D721Med (cell line): ENCODE results near the gene RUNX1.

Experiments
- DNase-seq: peaks from one replicate; pipeline ENCODE4 v3.0.0; 2011; ENCODE audit warnings: low spot score; ENCODE audit not compliant: insufficient read length
- FAIRE-seq: peaks from 2 replicates; lab custom pipeline; 2011; peaks lifted over from hg19 to GRCh38; lab: Jason Lieb, UNC
- TF ChIP-seq, protein P1 (sequence below): IDR thresholded peaks from 2 replicates; pipeline ENCODE4 v1.5.1; 2012; ENCODE audit warnings: mild to moderate bottlenecking, control low read depth; ENCODE audit not compliant: insufficient read depth; ENCODE audit errors: missing control alignments

The RUNX1 gene

DNA sequence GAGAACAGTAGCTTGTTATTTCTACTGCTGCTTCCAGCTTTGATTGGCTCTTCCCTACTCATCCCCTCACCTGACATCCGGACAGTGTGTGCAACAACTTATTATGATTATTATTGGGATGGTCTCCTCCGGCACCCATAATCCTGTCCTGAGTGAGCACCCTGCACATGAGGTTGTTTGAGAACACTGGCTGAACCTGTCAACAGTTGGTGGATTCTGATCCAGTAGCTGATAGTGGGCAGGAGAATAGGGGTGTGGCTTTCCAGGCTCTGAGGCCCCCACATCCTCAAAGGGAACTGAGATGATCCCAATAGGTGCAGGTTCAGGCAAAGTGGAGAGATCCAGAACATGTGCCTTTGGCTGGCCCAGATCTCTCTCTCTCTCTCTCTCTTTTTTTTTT is 60.5 kb downstream of the RUNX1 start:
- no peak for FAIRE-seq
- no peak for DNase-seq
- TF ChIP-seq, protein P1, sequence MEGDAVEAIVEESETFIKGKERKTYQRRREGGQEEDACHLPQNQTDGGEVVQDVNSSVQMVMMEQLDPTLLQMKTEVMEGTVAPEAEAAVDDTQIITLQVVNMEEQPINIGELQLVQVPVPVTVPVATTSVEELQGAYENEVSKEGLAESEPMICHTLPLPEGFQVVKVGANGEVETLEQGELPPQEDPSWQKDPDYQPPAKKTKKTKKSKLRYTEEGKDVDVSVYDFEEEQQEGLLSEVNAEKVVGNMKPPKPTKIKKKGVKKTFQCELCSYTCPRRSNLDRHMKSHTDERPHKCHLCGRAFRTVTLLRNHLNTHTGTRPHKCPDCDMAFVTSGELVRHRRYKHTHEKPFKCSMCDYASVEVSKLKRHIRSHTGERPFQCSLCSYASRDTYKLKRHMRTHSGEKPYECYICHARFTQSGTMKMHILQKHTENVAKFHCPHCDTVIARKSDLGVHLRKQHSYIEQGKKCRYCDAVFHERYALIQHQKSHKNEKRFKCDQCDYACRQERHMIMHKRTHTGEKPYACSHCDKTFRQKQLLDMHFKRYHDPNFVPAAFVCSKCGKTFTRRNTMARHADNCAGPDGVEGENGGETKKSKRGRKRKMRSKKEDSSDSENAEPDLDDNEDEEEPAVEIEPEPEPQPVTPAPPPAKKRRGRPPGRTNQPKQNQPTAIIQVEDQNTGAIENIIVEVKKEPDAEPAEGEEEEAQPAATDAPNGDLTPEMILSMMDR = no peak

DNA sequence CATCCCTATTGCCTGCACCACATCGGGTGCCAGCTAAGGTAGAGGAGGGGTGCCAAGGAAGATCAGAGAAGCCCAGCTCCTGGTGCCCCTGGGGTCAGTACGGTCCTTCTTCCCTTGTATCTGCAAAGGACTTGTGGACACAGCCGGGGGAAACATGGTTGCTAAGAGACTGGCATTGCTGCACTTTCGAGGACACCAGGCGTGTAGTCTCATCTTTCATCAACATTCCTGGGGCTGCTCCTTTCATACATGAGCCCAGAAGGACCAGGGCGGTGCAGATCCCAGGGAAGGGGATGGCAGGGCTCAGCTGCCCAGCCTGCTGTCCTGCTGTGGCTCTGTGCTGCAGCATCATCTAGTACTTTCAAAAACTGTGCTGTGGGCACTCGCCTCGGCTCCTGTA is 61.0 kb downstream of the RUNX1 start:
- FAIRE-seq = no peak
- TF ChIP-seq, protein P1 = no peak
- no peak for DNase-seq

DNA sequence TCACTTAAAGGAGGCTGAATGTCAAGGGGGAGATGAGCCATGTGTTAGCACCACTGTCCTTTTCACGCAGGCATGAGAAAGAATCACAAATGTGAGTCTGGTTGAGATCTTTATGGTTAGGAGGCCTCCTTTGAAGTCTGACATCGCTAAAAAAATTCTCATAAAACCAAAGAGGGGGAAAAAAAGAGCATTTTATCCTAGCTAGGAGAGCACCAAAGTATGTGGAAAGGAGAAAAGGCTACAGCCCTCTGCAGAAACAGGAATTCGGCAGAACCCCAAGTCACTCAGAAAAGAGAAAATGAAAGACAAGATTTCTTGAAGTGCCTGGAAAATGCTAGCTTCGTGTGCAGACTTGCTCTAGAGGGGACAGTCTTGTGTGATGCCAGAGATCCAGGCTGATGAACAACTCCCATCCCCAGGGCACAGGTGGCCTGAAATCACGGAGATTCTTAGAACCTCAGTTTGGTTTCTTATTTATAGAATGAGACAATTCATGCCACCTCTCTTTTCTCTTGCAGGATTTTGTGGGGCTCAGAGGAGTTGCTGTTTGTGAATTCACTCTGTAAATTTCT is 61.5 kb downstream of the RUNX1 start:
- TF ChIP-seq, protein P1 = no peak
- DNase-seq (no peak), FAIRE-seq (no peak)

DNA sequence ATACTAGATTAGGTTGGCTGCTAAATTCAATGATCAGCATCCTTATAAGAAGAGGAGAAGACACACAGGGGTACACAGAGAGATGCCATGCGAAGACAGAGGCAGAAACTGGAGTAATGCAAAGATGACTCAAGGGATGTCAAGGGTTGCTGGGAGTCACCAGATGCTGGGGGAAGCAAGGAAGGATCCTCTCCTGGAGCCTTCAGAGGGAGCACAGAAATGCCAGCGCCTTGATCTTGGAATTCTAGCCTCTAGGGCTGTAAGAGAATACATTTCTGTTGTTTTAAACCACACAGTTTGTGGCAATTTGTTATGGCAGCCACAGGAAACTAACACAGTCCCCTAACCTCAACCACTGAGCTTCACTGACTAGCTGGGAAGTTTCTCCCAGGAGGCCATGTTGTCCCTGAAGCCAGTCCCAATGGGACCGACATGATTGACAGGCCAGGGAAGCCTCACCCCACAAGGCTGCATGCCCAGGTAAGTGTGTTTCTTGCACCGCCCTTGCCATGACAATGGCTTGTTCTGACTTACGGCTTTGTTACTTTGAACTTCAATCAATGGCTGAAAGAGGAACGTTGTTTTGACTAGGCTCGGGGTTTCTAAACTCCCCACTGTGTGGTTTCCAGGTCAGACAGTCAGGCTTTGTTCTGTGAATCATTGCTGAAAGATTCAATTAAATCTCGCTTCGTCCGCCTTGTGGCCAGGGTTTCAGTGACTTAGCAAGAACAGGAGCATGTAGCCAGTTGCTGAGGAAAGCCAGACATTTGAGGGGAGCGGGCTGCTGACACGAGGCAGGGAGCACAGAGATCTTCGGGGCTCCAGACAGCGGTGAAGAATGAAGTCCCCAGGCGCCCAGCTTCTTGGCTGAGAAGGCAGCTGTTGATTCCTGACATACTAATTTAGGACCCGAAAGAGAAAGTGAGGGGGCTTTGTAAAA is 62.3 kb downstream of the RUNX1 start:
- FAIRE-seq (no peak), DNase-seq (no peak)
- TF ChIP-seq, protein P1 = no peak

DNA sequence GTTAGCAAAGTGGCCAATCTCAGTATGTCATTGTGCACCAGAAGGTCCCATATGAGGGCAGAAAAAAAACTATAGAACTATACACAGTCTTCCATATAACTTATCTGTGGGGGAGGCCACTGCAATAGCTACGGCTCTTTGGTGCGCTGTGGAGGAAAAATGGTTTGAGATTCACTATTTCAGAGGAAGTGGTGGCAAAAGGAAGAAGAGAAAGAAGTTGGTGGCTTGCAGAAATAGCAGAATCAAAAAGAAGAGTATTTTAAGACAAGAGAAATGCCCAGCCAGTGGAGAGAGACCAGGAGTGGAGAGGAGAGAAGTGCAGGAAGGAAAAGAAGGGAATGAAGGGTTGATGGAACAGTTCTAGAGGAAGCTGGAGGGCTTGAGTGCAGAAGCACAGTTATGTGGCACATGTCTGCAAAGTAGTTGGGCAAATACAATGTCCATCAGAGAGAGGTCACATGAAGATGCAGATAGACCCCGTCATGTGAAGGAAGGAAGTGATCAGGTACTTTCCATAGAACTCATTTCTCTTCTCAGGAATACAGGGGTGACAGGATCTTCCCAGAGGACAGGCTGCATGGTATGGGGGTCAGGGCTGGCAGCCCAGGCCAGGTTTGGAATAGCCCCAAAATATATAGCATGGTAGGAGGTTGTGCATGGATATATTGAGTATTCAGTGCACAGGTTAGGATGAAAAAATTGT is 64.6 kb downstream of the RUNX1 start:
- FAIRE-seq = no peak
- TF ChIP-seq, protein P1 = no peak
- no peak for DNase-seq

DNA sequence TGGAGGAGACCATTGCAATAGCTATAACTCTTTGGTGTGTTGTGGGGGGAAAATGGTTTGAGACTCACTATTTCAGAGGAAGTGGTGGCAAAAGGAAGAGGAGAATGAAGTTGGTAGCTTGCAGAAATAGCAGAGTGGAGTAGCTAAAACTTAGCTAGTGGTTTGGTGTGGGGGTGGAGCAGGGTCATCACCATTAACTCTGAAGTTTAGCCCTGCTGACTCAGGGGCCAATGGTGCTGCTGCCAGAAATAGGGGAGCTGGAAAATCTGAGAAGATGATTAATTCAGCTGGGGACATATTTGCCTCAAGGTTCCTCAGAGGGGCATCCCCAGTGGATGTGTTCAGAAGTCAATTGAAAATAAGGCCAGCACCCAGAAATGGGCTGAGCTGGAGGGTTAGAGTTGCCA is 65.4 kb downstream of the RUNX1 start:
- TF ChIP-seq, protein P1 = no peak
- DNase-seq = no peak
- no peak for FAIRE-seq
